ENCODE results near the gene CACNB4. TPM values are rescaled to one million over a fixed set of nuclear protein-coding genes. Genes with fewer than 3 reads are reported as not detected.

CACNB4 gene
- total and polyA plus RNA-seq, 9 of the 15 experiments (the other 6 are each of a cell fraction or from before 2014, with no cell fraction given), result 0.01 to 0.20 (median 0.04) TPM; not detected in 1

DNA sequence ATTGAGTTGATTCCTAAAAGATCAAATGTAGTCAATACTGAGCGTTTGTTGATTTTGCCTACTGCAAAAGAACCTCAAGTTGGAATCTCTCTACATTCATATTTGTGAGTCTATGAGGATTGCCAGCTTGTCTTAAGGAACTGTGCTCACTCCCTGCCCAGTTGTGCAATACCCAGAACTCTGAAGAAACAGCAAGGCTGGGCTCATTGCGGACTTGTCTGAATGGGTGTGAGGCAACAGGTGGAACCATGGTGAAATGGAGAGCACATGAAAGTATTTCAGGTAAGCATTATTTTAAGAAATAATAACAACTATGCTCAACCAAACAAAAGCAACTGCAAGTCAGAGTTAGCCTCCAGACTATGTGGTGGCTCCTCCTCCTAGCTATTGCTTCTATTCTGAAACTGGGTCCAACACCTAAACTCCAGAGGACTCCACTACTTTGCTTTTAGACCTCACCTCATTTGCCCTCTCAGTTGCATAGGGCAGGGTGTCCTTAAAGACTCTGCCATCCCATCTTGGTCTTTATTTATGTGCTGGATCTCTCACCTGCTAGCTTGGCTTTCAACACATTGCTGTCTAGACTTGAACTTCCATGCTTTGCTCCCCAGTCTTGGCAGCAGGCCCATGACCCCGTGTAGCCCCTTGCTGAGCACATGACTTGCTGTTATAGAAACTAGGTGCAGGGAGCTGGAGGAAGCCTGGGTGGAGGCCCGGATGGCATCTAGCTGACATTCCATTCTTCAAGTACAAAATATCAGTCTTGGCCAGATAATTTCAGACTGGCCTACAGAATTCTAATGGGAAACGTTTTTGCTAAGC, 175.8 kb downstream of the CACNB4 start:
- peak; percentile 77 for ATAC-seq
- in situ Hi-C loops (cut with MboI), result no loop called here
- no peak overlapping the region for H2AFZ ChIP-seq (ENCODE audit: low read depth, low read length)
- H3K79me2 ChIP-seq (ENCODE audit: control insufficient read depth, insufficient read depth, low read length), result no peaks in the 10 kb centered on the region
- no peaks in the 10 kb centered on the region for H3K36me3 ChIP-seq (ENCODE audit: control insufficient read depth, insufficient read depth, low read length)
- ChIA-PET CTCF (ENCODE audit: low intra/inter-chr PET ratio) (no interaction called here), POLR2A (interaction anchor here (0.7 to 2.0 kb wide), 4 partner anchors 9 to 285 kb away, joined by 3 to 5 read pairs (median 4); no protein-coding TSS in a partner anchor)
- no peak for FAIRE-seq
- peaks cover 2 to 12% of the 10 kb centered on the region in 2 experiments; a peak in 3 of 5 replicates for H3K27me3 ChIP-seq (ENCODE audit: control insufficient read depth in 2 of 2, insufficient read depth in 2 of 2, low read length in 2 of 2)
- H3K4me2 ChIP-seq (ENCODE audit: insufficient read depth, low read length), result no peak overlapping the region
- intact Hi-C loops (cut with micrococcal nuclease), result no loop called here
- 2% methylated on average over 5 of the region's 5 CpGs for WGBS (ENCODE audit: insufficient coverage, low coverage, missing lambda C conversion rate)
- H3K9me3 ChIP-seq (replicated peaks; ENCODE audit: control insufficient read depth, insufficient read depth, low read depth, low read length), result no peaks in the 10 kb centered on the region
- no peak overlapping the region for H3K4me3 ChIP-seq
- no peaks in the 10 kb centered on the region for H4K20me1 ChIP-seq (replicated peaks; ENCODE audit: control insufficient read depth, insufficient read depth, low read length)
- no peak overlapping the region for H3K9ac ChIP-seq (ENCODE audit: insufficient read depth in 1 of 2, low read depth in 2 of 2, low read length in 2 of 2)
- H3K4me1 ChIP-seq (replicated peaks in 1 of 2; ENCODE audit: control insufficient read depth in 2 of 2, insufficient read depth in 2 of 2, low read length in 2 of 2), result no peaks in the 10 kb centered on the region; a peak in 2 of 5 replicates
- no peak overlapping the region for H3K27ac ChIP-seq (ENCODE audit: extremely low read depth, low read depth, low read length)
- H3K9me1 ChIP-seq (ENCODE audit: control insufficient read depth, insufficient read depth, low read length), result no peaks in the 10 kb centered on the region
- no TSS peak for BruUV-seq (replicated peaks)
- DNase-seq (ENCODE audit: extremely low read depth in 1 of 4, low spot score in 3 of 4), result peak in 1 of 4 experiments; percentile 34
- peak in 1 of 2 experiments; percentile 58; a peak in 1 of 4 replicates for TF ChIP-seq TBL1XR1 (IDR thresholded peaks at IDR 0.05; ENCODE audit: low read length in 2 of 2)
- TF ChIP-seq, protein P1, sequence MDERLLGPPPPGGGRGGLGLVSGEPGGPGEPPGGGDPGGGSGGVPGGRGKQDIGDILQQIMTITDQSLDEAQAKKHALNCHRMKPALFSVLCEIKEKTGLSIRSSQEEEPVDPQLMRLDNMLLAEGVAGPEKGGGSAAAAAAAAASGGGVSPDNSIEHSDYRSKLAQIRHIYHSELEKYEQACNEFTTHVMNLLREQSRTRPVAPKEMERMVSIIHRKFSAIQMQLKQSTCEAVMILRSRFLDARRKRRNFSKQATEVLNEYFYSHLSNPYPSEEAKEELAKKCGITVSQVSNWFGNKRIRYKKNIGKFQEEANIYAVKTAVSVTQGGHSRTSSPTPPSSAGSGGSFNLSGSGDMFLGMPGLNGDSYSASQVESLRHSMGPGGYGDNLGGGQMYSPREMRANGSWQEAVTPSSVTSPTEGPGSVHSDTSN (CRISPR knock-in tag; IDR thresholded peaks at IDR 0.05; ENCODE audit: low read depth), result no peak
- TF ChIP-seq, protein P1 (tag; conservative IDR thresholded peaks at IDR 0.05; ENCODE audit: low read depth), result peak; percentile 82
- TF ChIP-seq ZNF41 (CRISPR knock-in tag; conservative IDR thresholded peaks at IDR 0.05), result 0 out of 2 replicates have a peak, but pooled peaks have one; percentile 17
- TF ChIP-seq JUN (IDR thresholded peaks at IDR 0.05; ENCODE audit: borderline replicate concordance, low read depth, low read length), result no peak
- TF ChIP-seq JUN (CRISPR knock-in tag; IDR thresholded peaks at IDR 0.05; ENCODE audit: borderline replicate concordance), result no peak
- TF ChIP-seq L3MBTL2 (IDR thresholded peaks at IDR 0.05), result peak; percentile 73
- no peak for TF ChIP-seq POLR2AphosphoS2 (IDR thresholded peaks at IDR 0.05; ENCODE audit: low read length)
- no peak for TF ChIP-seq ZNF274 (IDR thresholded peaks at IDR 0.05; ENCODE audit: borderline replicate concordance, low read depth, low read length)
- no peak for TF ChIP-seq NELFE (IDR thresholded peaks at IDR 0.05; ENCODE audit: insufficient read depth, insufficient read length)
- no peak for TF ChIP-seq FOXP1 (CRISPR knock-in tag; IDR thresholded peaks at IDR 0.05)
- TF ChIP-seq, protein P2, sequence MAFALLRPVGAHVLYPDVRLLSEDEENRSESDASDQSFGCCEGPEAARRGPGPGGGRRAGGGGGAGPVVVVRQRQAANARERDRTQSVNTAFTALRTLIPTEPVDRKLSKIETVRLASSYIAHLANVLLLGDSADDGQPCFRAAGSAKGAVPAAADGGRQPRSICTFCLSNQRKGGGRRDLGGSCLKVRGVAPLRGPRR (CRISPR knock-in tag; IDR thresholded peaks at IDR 0.05), result no peak
- peak; percentile 57; the same call in 1 of the 2 replicates for TF ChIP-seq MYC (IDR thresholded peaks at IDR 0.05; ENCODE audit: low read depth, low read length)
- TF ChIP-seq MYC (CRISPR knock-in tag; IDR thresholded peaks at IDR 0.05; ENCODE audit: borderline replicate concordance, low read depth), result no peak
- TF ChIP-seq PML (IDR thresholded peaks at IDR 0.05; ENCODE audit: low read length), result no peak
- no peak for TF ChIP-seq KLF13 (tag; IDR thresholded peaks at IDR 0.05; ENCODE audit: borderline replicate concordance, low read depth)
- no peak for TF ChIP-seq NR2C2 (CRISPR knock-in tag; IDR thresholded peaks at IDR 0.05)
- TF ChIP-seq NR2C2 (tag; IDR thresholded peaks at IDR 0.05), result peak; percentile 87
- no peak for TF ChIP-seq HNRNPK (IDR thresholded peaks at IDR 0.05; ENCODE audit: low read depth, low read length, poor library complexity, severe bottlenecking)

All from K562 (cell line).